GM23248 (cell line): ENCODE data around the gene PPIA. TPM values are rescaled to one million over a fixed set of nuclear protein-coding genes. Genes with fewer than 3 reads are reported as not detected.
"Not testable (repeated sequence)": the region's sequence is repeated elsewhere in the genome, so short reads cannot be mapped to it uniquely, and the experiment has no call there.

Experiments used
- DNase-seq: peaks from one replicate; pipeline ENCODE4 v3.0.0-alpha.2; 2015
- H2AFZ ChIP-seq: fragments of 200-600 bp; sonication (generic); 2 replicates; pipeline ENCODE4 v1.6.1; 2016; ENCODE audit warnings: antibody characterized with exemption
- H3F3A ChIP-seq: fragments of 200-600 bp; sonication (generic); 2 replicates; pipeline ENCODE4 v1.6.1; 2016; ENCODE audit warnings: mild to moderate bottlenecking, antibody characterized with exemption, mixed run types; ENCODE audit not compliant: insufficient read depth
- H3K27ac ChIP-seq: fragments of 200-600 bp; sonication (generic); 2 replicates; pipeline ENCODE4 v1.5.1; 2016; ENCODE audit warnings: mild to moderate bottlenecking
- H3K27me3 ChIP-seq: fragments of 200-600 bp; sonication (generic); replicated peaks from 2 replicates; pipeline ENCODE4 v1.6.1; 2016; ENCODE audit warnings: mild to moderate bottlenecking; ENCODE audit not compliant: insufficient read depth
- H3K36me3 ChIP-seq: fragments of 200-600 bp; sonication (generic); 2 replicates; pipeline ENCODE4 v1.6.1; 2016; ENCODE audit warnings: low read depth, mild to moderate bottlenecking
- H3K4me1 ChIP-seq: fragments of 200-600 bp; sonication (generic); 2 replicates; pipeline ENCODE4 v1.6.1; 2016; ENCODE audit warnings: mild to moderate bottlenecking; ENCODE audit not compliant: insufficient read depth
- H3K4me2 ChIP-seq: fragments of 200-600 bp; sonication (generic); one replicate; pipeline ENCODE4 v1.6.1; 2016; ENCODE audit warnings: mild to moderate bottlenecking; ENCODE audit not compliant: unreplicated experiment
- H3K4me3 ChIP-seq: fragments of 200-600 bp; sonication (generic); 2 replicates; pipeline ENCODE4 v1.5.1; 2016; ENCODE audit warnings: mild to moderate bottlenecking
- H3K79me2 ChIP-seq: fragments of 200-600 bp; sonication (generic); 2 replicates; pipeline ENCODE4 v1.6.1; 2016; ENCODE audit warnings: mild to moderate bottlenecking; ENCODE audit not compliant: insufficient read depth
- H3K9ac ChIP-seq: fragments of 200-600 bp; sonication (generic); 2 replicates; pipeline ENCODE4 v1.6.1; 2016; ENCODE audit warnings: mild to moderate bottlenecking
- H3K9me2 ChIP-seq: fragments of 200-600 bp; sonication (generic); 2 replicates; pipeline ENCODE4 v1.6.1; 2016; ENCODE audit warnings: mixed run types, mild to moderate bottlenecking, moderate library complexity; ENCODE audit not compliant: insufficient read depth
- H3K9me3 ChIP-seq: fragments of 200-600 bp; sonication (generic); one replicate; pipeline ENCODE4 v1.6.1; 2017; ENCODE audit warnings: low read depth
- H4K20me1 ChIP-seq: fragments of 200-600 bp; sonication (generic); 2 replicates; pipeline ENCODE4 v1.6.0; 2016; ENCODE audit not compliant: insufficient read depth
- EZH2 ChIP-seq: fragments of 200-600 bp; sonication (generic); IDR thresholded peaks from 2 replicates; pipeline ENCODE4 v1.6.1; 2018; ENCODE audit warnings: antibody characterized with exemption, mild to moderate bottlenecking; ENCODE audit not compliant: insufficient read depth, poor library complexity, severe bottlenecking
- EZH2phosphoT487 ChIP-seq: fragments of 200-600 bp; sonication (generic); IDR thresholded peaks from 2 replicates; pipeline ENCODE4 v1.6.1; 2018; ENCODE audit warnings: antibody characterized with exemption, moderate library complexity, mild to moderate bottlenecking, low read depth; ENCODE audit not compliant: insufficient read depth
- WGBS, 2 experiments: methylation state at CpG; one replicate each; pipeline ENCODE4 v1.1.6; 2015 to 2017; ENCODE audit warnings: low lambda C conversion rate in 2 of 2, low coverage in 1 of 2; ENCODE audit errors: missing lambda C conversion rate in 2 of 2; 5-methylcytosine and 5-hydroxymethylcytosine counted together
- in situ Hi-C: fragments of 300-500 bp; cut with MboI; formaldehyde crosslinking; loops from 2 replicates; pipeline ENCODE4 v1.15.0; 2020
- polyA plus RNA-seq: library from polyadenylated mRNA; unstranded; fragments of >200 nt; fragmentation: Nextera tagmentation; extraction: Ambion mirVana; gene quantifications from 2 replicates; pipeline ENCODE4 v1.2.1, GENCODE V29; 2016
- total RNA-seq: library from RNA; depleted of rRNA; stranded (reverse); fragments of >200 nt; shearing (Covaris generic); gene quantifications from 2 replicates; pipeline ENCODE4 v1.2.3, GENCODE V29; 2014

Gene PPIA
- total and polyA plus RNA-seq, 2 experiments from 2014 or later: 2,752 to 3,141 TPM

- in situ Hi-C loops: no loop called here
- no peak for DNase-seq
- H3F3A ChIP-seq: peaks cover 23% of the 10 kb centered on the region
- H3K4me1 ChIP-seq: peaks cover 30% of the 10 kb centered on the region
- H2AFZ ChIP-seq: no peak overlapping the region
- 62 to 63% methylated on average over 6 of the region's 6 CpGs for WGBS, 2 experiments
- H3K27me3 ChIP-seq: no peaks in the 10 kb centered on the region
- no peak overlapping the region for H3K9ac ChIP-seq
- H3K9me2 ChIP-seq: no peaks in the 10 kb centered on the region
- no peak overlapping the region for H3K27ac ChIP-seq
- no peak for TF ChIP-seq EZH2
- H3K9me3 ChIP-seq: no peaks in the 10 kb centered on the region
- no peaks in the 10 kb centered on the region for H4K20me1 ChIP-seq
- H3K4me3 ChIP-seq: no peak overlapping the region
- no peaks in the 10 kb centered on the region for H3K36me3 ChIP-seq
- no peak overlapping the region for H3K4me2 ChIP-seq
- H3K79me2 ChIP-seq: no peaks in the 10 kb centered on the region
Measured at GRCh38 chr7:44772440-44772839, 24.0 kb upstream of the PPIA start.

GRCh38 chr7:44772867-44773266 is 23.6 kb upstream of the PPIA start:
- Histone ChIP-seq H3K4me2 (no peak overlapping the region), H3K4me1 (peaks cover 26% of the 10 kb centered on the region), H2AFZ (no peak overlapping the region), H3K4me3 (no peak overlapping the region), H3K79me2 (no peaks in the 10 kb centered on the region), H3K27me3 (no peaks in the 10 kb centered on the region), H3K9ac (no peak overlapping the region), H3K9me3 (no peaks in the 10 kb centered on the region), H3K9me2 (no peaks in the 10 kb centered on the region), H3K27ac (no peak overlapping the region), H4K20me1 (no peaks in the 10 kb centered on the region), H3F3A (peaks cover 23% of the 10 kb centered on the region), H3K36me3 (no peaks in the 10 kb centered on the region)
- 69 to 70% methylated on average over 10 of the region's 10 CpGs for WGBS, 2 experiments
- no peak for TF ChIP-seq EZH2
- no peak for TF ChIP-seq EZH2phosphoT487
- DNase-seq: no peak
- in situ Hi-C loops: no loop called here

DNA sequence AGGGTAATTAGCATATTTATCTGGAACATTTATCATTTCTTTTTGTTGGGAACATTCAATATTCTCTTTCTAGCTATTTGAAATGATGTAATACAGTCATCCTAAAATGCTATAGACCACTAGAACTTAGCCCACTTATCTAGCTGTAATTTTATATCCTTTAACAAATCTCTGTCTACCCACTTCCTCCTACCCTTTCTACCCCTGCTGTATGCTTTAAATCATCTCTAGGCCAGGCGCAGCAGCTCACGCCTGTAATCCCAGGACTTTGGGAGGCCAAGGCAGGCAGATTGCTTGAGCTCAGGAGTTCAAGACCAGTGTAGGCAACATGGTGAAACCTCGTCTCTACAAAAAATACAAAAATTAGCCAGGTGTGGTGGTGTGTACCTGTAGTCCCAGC is 22.0 kb upstream of the PPIA start:
- H2AFZ ChIP-seq, H3K36me3 ChIP-seq, H3K27me3 ChIP-seq, H3K9ac ChIP-seq, DNase-seq, H3K27ac ChIP-seq, H3K4me3 ChIP-seq, in situ Hi-C loops, H3K79me2 ChIP-seq, H4K20me1 ChIP-seq, H3K9me2 ChIP-seq, H3K4me1 ChIP-seq, H3K4me2 ChIP-seq, H3K9me3 ChIP-seq: not testable (repeated sequence)
- peaks cover 15% of the 10 kb centered on the region; the same call in 1 of the 2 replicates for H3F3A ChIP-seq
- 70 to 76% methylated on average over 3 of the region's 3 CpGs for WGBS, 2 experiments

DNA sequence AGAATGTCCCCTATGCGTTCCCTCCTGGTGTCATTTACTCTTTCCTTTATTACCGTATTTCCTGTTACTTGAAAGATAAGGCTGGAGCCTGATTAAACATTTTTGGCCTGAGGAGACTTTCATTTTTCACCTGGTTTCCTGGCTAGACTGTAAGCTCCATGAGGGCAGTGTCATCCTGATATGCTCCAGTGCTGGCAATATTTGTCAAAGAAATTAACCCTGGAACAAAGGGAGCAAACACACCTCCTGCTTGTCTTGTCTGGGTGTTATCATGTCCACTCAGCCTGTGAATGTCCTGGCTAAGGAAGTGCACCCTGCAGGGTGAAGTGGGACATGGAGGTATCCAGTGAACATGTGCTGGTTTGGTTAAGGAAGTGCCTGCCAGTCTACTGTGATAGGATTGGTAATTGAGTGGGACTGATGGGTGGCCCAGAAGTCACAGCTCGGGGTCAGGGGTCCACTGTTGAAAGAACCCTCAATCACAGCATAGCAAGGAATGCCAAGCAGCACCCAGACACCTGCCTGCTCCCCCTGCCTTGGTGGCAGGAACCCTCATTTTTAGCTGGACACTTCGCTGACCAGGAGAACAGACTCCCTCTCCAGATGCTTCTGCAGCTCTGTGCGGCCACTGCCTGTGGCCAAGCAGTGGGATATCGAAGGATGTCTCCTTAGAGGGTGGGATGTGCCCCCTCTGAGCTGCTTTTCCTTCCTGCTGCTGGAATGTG is 20.9 kb upstream of the PPIA start:
- Histone ChIP-seq H3K4me1 (no peaks in the 10 kb centered on the region), H3K27ac (no peak overlapping the region), H3K27me3 (no peaks in the 10 kb centered on the region), H3F3A (peaks cover 5% of the 10 kb centered on the region; the same call in 1 of the 2 replicates), H3K79me2 (no peaks in the 10 kb centered on the region), H3K4me2 (no peak overlapping the region), H4K20me1 (no peaks in the 10 kb centered on the region), H2AFZ (no peak overlapping the region), H3K4me3 (no peak overlapping the region), H3K36me3 (no peaks in the 10 kb centered on the region), H3K9me3 (no peaks in the 10 kb centered on the region), H3K9ac (no peak overlapping the region), H3K9me2 (no peaks in the 10 kb centered on the region)
- TF ChIP-seq EZH2 (no peak), EZH2phosphoT487 (no peak)
- WGBS, 2 experiments: 73 to 76% methylated on average over 6 of the region's 6 CpGs
- no peak for DNase-seq
- in situ Hi-C loops: no loop called here

- Histone ChIP-seq H3K27me3 (no peaks in the 10 kb centered on the region), H3K79me2 (no peaks in the 10 kb centered on the region), H3K27ac (no peak overlapping the region), H3K4me1 (no peaks in the 10 kb centered on the region), H4K20me1 (no peaks in the 10 kb centered on the region), H3K4me2 (no peak overlapping the region), H3K36me3 (no peaks in the 10 kb centered on the region), H3K9me2 (no peaks in the 10 kb centered on the region), H3K9ac (no peak overlapping the region), H2AFZ (no peak overlapping the region), H3K9me3 (no peaks in the 10 kb centered on the region), H3F3A (no peaks in the 10 kb centered on the region), H3K4me3 (no peak overlapping the region)
- TF ChIP-seq EZH2: no peak
- no peak for TF ChIP-seq EZH2phosphoT487
- 66 to 71% methylated on average over 3 of the region's 3 CpGs for whole genome bisulfite sequencing, 2 experiments
- DNase-seq: no peak
- in situ Hi-C loops: no loop called here
Measured at GRCh38 chr7:44776211-44776610, 20.3 kb upstream of the PPIA start.
